ENCODE measurements around the gene SPAAR. TPM values are rescaled to one million over a fixed set of nuclear protein-coding genes. Genes with fewer than 3 reads are reported as not detected.

Gene SPAAR
- total RNA-seq, 1 donor from 2014 or later = not detected

GRCh38 chr9:35906923-35907699, 2.2 kb upstream of the SPAAR start:
- H3K4me1 Mint-ChIP-seq = peaks cover 3% of the 10 kb centered on the region
- H3K36me3 Mint-ChIP-seq (ENCODE audit: low read depth) = no peaks in the 10 kb centered on the region
- ATAC-seq (ENCODE audit: low read depth) = no peak
- H3K27me3 Mint-ChIP-seq = peaks cover 31% of the 10 kb centered on the region
- intact Hi-C loops (cut with micrococcal nuclease) = no loop called here
- H3K9me3 Mint-ChIP-seq = no peaks in the 10 kb centered on the region
- no peak overlapping the region for H3K27ac Mint-ChIP-seq
- no peak for TF ChIP-seq CTCF (IDR thresholded peaks at IDR 0.05)
- no peak overlapping the region for H3K4me3 Mint-ChIP-seq
- DNase-seq = no peak
- ChIA-PET POLR2A (no interaction called here), CTCF (no interaction called here)

GRCh38 chr9:35907711-35908503, 1.4 kb upstream of the SPAAR start:
- H3K27ac Mint-ChIP-seq = no peak overlapping the region
- DNase-seq = no peak
- H3K36me3 Mint-ChIP-seq (ENCODE audit: low read depth) = no peaks in the 10 kb centered on the region
- H3K27me3 Mint-ChIP-seq = peaks cover 27% of the 10 kb centered on the region
- H3K9me3 Mint-ChIP-seq = no peaks in the 10 kb centered on the region
- CTCF ChIA-PET = interaction anchor here (1.2 kb wide), 1 partner anchor 115 kb away, joined by 4 read pairs; no protein-coding TSS in a partner anchor
- no peak overlapping the region for H3K4me3 Mint-ChIP-seq
- TF ChIP-seq CTCF (IDR thresholded peaks at IDR 0.05) = no peak
- ATAC-seq (ENCODE audit: low read depth) = no peak
- peaks cover 3% of the 10 kb centered on the region for H3K4me1 Mint-ChIP-seq
- intact Hi-C loops (cut with micrococcal nuclease) = no loop called here
- POLR2A ChIA-PET = no interaction called here

GRCh38 chr9:35908504-35909125, 675 bp upstream of the SPAAR start:
- no peak overlapping the region for H3K4me3 Mint-ChIP-seq
- ATAC-seq (ENCODE audit: low read depth) (no peak), DNase-seq (no peak)
- ChIA-PET CTCF (interaction anchor here (1.2 to 2.6 kb wide), 2 partner anchors 37 to 115 kb away, joined by 4 to 9 read pairs; no protein-coding TSS in a partner anchor), POLR2A (no interaction called here)
- peaks cover 3% of the 10 kb centered on the region for H3K4me1 Mint-ChIP-seq
- no peaks in the 10 kb centered on the region for H3K36me3 Mint-ChIP-seq (ENCODE audit: low read depth)
- no peak for TF ChIP-seq CTCF (IDR thresholded peaks at IDR 0.05)
- no peaks in the 10 kb centered on the region for H3K9me3 Mint-ChIP-seq
- H3K27ac Mint-ChIP-seq = no peak overlapping the region
- intact Hi-C loops (cut with micrococcal nuclease) = no loop called here
- H3K27me3 Mint-ChIP-seq = peaks cover 22% of the 10 kb centered on the region

GRCh38 chr9:35909687-35910612, 660 bp downstream of the SPAAR start:
- no peak for TF ChIP-seq CTCF (IDR thresholded peaks at IDR 0.05)
- ATAC-seq (ENCODE audit: low read depth) (no peak), DNase-seq (no peak)
- Mint-ChIP-seq H3K4me3 (no peak overlapping the region), H3K27ac (no peak overlapping the region), H3K9me3 (no peaks in the 10 kb centered on the region), H3K4me1 (peaks cover 3% of the 10 kb centered on the region), H3K36me3 (ENCODE audit: low read depth) (no peaks in the 10 kb centered on the region), H3K27me3 (peaks cover 22% of the 10 kb centered on the region)
- intact Hi-C loops (cut with micrococcal nuclease) = no loop called here
- ChIA-PET CTCF (interaction anchor here (2.6 kb wide), 1 partner anchor 36 kb away, joined by 9 read pairs; no protein-coding TSS in a partner anchor), POLR2A (no interaction called here)
